LNCaP clone FGC (cell line): Measurements from ENCODE around the gene TNNI2.
A peak's percentile ranks its signal among the peaks of the same experiment; 100 is the strongest.

Source experiments
- DNase-seq: peaks from one replicate; pipeline ENCODE4 v3.0.0-alpha.2; 2011; ENCODE audit warnings: low read depth
- H3K4me3 ChIP-seq: 2 replicates; pipeline ENCODE4 v1.5.1; 2011; ENCODE audit warnings: mild to moderate bottlenecking, low read depth, low read length, control low read depth
- CTCF ChIP-seq: IDR thresholded peaks from 2 replicates; pipeline ENCODE4 v1.5.1; 2012; ENCODE audit warnings: mild to moderate bottlenecking; ENCODE audit not compliant: control insufficient read depth, insufficient read depth; ENCODE audit errors: extremely low read depth

The TNNI2 gene

GRCh38 chr11:1879941-1880720, 41.4 kb downstream of the TNNI2 start:
- no peak overlapping the region for H3K4me3 ChIP-seq
- TF ChIP-seq CTCF = no peak
- no peak for DNase-seq

DNA sequence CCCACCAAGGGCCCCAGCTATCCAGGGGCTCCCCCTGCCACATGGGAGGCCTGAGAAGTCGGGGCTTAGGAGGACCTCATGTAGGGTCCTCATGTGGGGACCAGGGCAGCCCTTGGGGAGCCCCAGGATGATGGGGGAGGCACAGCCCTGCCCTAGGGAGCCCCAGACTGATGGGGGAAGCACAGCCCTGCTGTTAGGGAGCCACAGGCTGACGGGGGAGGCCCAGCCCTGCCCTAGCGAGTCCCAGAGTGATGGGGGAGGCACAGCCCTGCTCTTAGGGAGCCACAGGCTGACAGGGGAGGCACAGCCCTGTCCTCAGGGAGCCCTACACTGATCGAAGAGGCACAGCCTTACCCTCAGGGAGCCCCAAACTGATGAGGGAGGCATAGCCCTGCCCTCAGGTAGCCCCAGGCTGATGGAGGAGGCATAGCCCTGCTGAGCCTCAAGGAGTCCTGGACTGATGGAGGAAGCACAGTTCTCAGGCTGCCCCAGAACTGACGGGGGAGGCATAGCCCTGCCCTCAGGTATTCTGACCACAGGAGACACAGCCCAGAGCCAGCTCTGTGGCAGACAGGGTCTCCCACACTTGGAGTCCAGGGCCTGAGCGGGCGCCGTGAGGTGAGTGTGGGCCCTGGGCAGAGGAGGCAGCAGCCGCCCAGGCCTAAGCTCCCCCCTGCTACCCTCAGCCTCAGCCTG, 42.1 kb downstream of the TNNI2 start:
- H3K4me3 ChIP-seq = no peak overlapping the region
- TF ChIP-seq CTCF = no peak
- DNase-seq = no peak

DNA sequence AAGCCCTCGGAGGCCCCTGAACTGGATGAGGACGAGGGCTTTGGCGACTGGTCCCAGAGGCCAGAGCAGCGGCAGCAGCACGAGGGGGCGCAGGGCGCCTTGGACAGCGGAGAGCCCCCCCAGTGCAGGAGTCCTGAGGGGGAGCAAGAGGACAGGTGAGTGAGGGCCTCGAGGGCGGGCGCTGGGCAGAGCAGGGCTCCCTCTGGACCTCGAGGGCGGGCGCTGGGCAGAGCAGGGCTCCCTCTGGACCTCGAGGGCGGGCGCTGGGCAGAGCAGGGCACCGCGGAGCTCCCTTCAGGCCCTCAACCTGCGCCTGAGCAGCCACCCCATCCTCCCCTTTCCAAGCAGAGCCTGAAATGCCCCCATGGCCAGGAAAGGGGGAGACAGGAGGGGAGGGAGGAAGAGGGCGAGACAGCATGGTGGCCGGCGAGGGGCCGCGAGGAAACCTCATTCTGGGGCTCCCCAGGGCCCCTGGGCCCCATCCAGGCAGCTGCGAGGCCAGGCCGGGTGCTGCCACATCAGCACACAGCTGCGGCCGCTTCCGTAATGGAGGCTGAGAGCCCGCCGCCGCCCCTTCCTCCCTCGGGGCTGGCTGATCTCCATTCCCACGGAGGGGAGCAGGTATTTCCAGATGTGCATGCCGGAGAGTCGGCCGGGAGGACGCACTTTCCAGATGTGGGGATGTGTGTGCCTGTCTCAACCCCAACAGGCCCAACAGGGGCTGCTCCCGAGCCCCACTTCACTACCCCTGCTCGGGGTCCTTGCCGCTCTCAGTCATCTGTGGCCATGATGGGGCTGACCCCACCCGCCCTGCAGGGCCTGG, 42.9 kb downstream of the TNNI2 start:
- no peak for DNase-seq
- no peak for TF ChIP-seq CTCF
- H3K4me3 ChIP-seq = no peak overlapping the region

DNA sequence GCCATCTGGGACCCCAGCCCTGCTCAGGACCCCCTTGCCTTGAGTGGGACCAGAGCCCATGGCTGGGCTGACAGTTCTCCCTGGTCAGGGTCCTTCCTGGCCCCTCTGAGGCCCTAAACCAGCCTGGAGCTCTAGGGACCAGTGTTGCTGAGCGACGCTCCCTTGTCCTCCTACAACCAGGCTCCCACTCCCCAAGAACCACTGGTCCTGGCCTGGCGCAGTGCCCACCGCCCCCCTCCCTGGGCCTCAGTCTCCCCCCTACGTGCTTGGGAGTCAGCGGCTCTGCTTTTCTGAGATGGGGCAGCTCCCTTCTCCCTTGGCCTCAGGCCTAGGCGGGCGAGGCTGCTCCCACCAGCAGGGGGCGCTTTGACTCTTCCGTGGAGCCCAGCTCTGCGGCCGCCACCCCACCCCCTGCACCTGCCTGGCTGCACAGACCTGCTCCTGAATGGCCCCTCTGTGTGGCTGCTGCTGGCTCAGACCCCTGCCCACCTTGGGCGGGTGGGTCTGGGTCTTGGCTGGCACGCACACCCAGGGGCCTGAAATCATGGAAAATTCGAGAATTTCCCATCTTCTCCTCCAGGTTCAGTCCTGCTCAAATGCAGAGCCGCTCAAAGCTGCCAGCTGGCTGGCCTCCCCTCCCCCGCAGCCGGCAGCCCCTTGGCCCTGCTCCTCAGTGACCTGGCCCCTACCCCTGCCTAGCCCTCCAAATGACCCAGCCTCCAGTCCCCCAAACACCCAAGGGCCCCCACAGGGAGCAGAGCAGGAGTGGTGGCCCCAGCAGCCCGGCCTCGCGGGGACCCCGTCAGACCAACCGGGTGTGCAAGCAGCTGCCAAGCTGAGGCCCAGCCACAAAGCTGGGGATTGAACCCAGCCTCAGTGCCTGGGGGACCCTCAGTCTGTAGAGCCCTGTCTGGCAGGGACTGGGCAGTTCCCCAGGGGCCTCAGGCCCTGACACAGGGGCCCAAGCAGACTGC, 43.8 kb downstream of the TNNI2 start:
- peak; percentile 96 for TF ChIP-seq CTCF
- no peak overlapping the region for H3K4me3 ChIP-seq
- DNase-seq = peak; percentile 4

DNA sequence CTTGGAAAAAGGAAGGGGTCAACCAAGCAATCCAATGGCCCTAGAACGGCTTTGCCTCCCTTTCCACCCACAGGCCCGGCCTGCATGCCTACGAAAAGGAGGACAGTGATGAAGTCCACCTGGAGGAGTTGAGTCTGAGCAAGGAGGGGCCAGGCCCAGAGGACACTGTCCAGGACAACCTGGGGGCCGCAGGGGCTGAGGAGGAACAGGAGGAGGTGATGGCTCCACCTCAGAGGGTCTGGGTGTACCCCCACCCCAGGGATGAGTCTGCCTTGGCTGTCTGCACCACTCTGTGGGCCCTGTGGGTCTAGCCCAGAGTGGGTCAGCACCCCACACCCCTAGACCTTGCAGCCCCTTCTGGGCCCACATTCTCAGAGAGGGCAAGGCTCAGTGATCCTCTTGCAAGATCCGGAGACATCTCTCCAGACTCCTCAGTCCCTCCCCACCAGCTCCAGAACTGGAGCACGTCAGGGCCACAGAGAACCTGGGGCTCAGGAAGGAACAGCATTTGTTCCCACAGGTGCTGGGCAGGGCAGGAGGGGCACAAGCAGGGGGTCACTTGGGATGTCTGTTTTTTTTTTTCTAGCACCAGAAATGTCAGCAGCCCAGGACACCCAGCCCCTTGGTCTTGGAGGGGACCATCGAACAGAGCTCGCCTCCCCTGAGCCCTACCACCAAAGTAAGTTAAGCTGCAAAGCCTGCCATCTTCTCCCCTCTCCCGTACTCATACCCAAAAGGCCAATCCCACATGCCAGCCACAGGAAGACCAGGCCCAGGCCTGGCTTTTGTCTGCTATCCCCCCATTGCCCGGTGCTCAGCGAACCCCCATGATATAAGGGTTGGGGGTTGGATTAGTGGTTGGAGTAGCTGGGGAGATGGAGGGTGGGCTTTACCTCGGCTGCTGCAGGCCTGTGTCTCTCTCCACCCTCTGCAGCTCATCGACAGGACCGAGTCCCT, 44.8 kb downstream of the TNNI2 start:
- no peak overlapping the region for H3K4me3 ChIP-seq
- no peak for DNase-seq
- TF ChIP-seq CTCF = no peak
